ENCODE results near the gene NAA80.
A peak's percentile ranks its signal among the peaks of the same experiment; 100 is the strongest.

The NAA80 gene, protein sequence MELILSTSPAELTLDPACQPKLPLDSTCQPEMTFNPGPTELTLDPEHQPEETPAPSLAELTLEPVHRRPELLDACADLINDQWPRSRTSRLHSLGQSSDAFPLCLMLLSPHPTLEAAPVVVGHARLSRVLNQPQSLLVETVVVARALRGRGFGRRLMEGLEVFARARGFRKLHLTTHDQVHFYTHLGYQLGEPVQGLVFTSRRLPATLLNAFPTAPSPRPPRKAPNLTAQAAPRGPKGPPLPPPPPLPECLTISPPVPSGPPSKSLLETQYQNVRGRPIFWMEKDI

DNA sequence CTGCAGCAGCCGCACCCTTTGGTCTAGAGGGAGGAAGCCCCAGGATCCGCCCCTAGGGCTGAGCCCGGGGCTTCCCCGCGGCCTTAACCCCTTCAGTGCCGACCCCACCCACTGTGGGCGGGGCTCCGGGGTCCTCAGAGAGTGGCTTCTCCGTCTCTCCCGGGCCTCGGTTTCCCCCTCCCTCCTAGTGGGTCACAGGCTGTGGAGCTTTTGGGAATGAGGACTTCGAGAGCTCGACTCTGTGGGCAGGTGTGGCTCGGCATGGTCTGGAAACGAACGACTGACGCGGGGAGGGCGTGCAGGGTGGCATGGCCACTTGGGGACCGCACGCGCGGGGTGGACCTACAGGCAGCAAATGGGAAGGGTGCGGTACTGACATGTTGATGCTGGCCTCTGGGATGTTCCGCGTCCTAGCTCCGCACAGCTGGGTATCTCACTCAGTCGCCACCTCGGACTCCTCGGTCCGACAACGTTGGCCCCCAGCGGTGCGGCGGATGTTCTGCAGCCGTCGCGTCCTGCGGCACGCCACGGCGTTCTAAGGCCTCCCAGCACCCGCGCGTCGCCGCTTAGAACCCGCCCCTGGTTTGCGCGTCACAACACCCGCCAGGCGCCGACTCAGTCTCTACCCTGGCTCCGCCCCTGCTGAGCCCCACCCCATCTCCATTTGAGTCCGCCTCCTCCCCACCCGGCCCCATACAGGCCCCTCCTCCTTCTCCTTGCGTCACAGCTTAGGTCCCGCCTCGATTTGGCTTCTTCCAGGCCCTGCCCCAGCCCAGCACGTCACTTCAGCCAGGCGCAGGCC is at the start of gene NAA80, which contains the start of gene HYAL3:
NAA80 (minus strand) TSS at position 570 of the 802 bp plus-strand sequence. CDS start 1,942 bp downstream, outside the sequence.
HYAL3 (minus strand) TSS at position 570 of the 802 bp plus-strand sequence. CDS start 3,803 bp downstream, outside the sequence.
- peak; percentile 93 to 97 (median 93) for DNase-seq

DNA sequence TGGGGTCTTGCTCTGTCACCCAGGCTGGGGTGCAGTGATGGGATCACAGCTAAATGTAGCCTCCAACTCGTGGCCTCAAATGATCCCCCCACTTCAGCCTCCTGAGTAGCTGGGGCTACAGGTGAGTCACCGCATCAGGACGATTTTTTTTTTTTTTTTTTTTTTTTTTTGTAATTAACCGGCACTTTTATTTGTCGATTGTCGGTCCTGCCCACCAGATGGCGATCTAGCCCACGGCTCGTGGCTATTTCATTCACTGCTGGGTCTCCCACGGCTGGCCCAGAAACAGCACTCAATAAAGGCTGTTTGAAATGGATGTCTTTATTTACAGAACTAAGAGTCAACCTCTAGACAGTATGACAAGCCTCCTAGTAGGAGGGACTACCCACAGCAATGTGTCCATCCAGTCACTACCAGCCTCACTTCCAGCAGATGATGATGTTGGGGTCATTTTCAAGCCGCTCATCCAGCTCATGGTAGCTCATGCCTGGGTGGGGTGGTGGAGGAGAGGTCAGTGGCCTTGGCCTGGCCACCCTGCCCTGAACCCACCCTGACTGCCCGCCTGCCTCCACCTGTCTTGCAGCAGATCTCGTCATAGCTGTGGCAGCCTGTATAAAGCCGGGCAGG is 48.1 kb upstream of the NAA80 start:
- peak; percentile 48 to 85 (median 51) for DNase-seq

DNA sequence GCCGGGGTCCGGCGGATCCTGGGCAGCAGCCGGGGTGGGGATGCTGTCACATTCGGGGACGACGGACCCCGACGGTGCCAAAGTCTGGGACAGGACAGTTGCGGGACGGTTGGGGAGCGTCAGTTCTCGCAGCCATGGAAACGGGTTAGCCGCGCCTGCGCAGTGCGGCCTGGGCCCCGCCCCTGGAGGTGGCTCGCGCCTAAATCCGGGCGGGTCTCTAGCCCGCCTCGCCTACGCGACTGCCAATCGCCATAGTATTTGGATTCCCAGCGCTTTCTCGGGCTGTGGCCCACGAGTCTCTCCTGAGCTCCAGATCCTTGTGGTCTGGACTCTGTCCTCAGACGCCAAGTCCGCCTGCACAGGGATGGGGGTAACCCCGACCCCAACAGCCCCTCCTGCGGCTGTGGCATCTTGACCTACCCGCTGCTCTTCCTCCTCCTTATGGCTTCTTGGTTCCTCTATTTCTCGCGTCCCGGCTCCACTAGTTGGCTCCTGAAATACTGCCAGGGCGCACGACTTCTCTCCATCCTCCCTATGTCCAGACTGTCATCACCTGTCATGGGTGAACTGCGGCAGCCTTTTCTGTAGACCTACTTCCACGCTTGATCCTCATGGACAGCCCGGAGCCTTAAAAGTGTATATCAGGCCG is 46.5 kb upstream of the NAA80 start, which contains the start of gene ZMYND10:
ZMYND10 (minus strand) TSS at position 147 of the 649 bp plus-strand sequence. CDS start 153 bp downstream, outside the sequence.
- DNase-seq = peak; percentile 47 to 62 (median 55)

DNA sequence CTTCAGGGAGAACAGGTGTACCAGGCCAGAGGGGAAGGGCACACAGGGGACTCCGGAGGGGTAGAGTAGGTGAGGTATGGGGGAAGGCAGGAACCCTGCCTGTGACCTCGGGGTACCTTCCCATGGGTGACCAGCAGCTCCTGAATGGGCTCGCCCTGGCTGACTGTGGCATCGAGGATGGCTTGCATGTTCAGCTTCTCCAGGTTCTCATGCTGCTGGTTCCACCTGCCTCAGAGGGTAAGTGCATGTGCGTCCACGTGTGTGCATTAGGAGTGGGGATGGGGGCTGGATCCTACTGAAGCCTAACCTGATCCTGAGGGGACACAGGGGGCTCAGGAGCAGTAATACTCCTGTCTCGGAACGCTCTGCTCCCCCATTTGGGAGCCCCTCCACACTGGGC is 45.8 kb upstream of the NAA80 start:
- no peak for DNase-seq

DNA sequence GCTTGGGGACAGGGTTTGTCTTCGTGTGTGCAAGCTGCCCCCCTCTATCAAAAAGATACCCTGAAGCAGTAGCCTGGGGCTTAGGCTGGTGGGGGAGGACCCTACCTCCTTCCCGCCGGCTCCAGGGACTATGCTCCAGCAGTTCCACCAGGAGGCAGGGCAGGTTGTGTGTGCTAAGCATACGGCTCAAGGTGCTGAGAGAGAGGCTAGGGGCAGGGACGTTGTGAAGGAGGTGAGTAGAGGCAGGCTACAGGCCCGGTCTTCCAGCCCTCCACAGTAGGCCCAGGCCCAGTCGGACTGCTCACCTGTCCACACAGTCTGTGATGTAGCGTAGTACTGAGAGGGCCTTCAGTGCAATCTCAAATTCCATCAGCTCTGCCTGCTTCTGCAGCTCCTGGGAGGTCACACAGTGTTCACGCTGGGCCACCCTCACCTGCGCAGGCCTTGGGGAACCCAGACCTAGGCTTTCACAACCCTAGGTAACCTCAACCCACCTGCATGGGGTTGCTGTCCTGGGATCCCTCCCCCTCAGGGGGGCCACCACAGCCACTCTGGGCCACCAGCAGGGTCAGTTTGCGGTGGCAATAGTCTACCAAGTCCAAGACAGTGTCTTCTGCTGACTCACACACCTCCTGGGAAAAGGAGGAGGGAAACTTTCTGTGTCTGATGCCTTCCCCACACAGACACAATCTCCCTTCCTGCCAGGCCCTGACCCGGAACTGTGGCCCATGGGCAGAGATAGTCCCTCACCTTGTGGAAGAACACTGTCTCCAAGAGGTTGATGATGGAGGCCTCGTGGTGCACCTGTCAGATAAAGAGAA is 43.8 kb upstream of the NAA80 start:
- no peak for DNase-seq

DNA sequence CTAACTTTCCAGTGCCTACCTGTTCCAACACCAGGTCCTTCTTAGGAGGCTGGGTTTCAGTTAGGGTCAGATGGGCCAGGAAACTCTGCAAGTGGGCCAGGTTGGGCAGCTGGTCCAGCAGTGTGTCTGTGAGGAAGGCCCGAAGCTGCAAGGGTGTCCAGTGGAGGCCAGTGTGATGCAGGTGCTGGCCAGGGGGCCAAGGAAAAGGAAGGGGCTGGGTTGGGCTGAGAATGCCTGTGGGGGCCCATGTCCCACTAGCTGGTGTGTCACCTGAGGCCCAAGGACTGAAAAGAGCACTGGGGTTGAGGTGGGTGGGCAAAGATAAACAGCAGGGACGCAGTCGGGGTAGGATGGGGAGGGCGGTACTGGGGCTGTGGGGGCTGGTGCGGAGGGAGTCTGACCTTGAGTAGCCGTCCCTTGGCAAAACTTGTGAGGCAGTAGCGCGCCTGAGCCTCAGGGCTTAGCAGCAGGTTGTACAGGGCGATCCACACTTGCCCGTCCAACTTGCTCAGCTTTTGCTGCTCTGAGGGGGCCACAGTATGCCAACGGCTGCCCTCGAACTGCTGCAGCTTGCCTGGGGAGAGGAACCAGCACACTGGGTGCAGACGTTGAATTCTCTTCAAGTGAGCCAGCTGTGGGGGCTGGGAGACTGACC is 42.9 kb upstream of the NAA80 start:
- DNase-seq = no peak

DNA sequence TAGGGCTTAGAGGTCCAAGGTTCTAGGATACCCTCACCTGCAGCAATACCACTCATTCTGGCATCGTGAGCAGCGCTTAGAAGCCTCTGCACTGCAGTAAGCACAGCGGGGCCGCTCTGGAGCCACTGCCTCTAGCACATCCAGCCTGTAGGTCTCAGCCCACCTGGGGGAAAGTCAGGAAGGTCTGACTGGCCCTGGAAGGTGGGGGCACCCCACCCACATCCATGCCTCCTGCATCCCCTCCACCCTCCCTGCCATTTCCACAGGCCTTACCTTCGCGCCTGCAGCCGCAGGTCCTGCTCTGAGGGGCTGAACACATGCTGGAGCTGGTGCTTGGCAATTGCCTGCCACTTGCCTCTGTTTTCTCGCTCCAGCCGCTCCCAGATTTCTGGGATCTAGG is 42.3 kb upstream of the NAA80 start:
- no peak for DNase-seq

DNA sequence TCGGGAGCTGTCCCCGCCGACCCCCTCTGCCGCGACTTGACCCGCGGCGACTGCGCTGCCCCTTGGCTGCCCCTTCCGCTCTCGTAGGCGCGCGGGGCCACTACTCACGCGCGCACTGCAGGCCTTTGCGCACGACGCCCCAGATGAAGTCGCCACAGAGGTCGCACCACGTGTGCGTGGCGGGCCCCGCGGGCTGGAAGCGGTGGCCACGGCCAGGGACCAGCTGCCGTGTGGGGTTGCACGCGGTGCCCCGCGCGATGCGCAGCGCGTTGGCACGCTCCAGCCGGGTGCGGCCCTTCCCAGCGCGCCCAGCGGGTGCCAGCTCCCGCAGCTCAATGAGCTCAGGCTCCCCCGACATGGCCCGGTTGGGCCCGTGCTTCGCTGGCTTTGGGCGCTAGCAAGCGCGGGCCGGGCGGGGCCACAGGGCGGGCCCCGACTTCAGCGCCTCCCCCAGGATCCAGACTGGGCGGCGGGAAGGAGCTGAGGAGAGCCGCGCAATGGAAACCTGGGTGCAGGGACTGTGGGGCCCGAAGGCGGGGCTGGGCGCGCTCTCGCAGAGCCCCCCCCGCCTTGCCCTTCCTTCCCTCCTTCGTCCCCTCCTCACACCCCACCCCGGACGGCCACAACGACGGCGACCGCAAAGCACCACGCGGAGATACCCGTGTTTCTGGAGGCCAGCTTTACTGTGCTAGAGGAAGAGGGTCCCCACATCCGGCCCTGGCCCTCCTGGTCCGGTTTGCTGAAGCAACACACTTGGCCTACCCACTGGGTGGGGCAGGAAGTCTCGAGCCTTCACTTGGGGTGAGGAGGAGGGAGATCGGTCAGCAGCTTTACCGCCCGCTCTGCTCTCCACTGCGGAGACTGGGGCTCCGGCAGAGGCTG is 41.5 kb upstream of the NAA80 start, which contains the start of gene RASSF1:
RASSF1 (minus strand) TSS at position 389 of the 882 bp plus-strand sequence; CDS start at position 358, 31 bp downstream.
- no peak for DNase-seq

DNA sequence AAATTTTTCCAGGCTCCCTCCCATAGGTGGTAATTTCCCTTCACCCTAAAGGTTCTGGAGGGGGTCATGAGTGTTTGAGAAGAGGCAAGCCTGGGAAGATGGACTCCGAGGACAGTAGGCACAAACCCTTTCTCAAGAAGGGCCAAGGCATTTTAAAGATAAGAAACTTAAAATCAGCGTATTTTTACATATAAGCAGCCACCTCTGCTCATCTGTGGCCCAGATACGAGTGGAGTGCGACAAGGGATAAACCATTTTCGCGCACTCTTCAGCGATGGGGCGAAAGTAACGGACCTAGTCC is 40.9 kb upstream of the NAA80 start:
- no peak for DNase-seq

DNA sequence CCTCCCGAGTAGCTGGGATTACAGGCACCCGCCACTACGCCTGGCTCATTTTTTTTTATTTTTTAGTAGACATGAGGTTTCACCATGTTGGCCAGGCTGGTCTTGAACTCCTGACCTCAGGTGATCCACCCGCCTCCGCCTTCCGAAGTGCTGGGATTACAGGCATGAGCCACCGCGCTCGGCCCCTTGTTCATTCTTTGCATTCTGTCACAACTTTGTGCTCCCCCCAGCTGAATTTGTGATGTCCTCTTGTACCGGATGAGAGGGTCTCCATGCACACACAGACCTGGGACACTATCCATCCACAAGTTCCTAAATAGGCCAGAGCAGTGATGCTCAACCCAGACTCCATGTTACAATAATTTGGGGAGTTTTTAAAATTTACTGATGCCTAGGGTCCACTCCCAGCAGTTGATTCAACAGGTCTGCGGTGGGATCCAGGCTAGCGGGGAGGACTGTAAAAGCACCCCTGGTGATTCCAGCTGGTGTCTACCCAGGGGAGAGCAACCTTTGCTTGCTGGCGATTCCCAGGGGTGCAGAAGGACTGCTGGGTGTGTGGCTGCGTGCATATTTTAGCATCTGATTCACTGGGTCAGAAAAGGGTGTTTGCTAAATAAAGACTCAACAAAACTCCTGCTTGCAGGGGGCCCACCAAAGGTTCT is 40.4 kb upstream of the NAA80 start:
- DNase-seq = no peak

DNA sequence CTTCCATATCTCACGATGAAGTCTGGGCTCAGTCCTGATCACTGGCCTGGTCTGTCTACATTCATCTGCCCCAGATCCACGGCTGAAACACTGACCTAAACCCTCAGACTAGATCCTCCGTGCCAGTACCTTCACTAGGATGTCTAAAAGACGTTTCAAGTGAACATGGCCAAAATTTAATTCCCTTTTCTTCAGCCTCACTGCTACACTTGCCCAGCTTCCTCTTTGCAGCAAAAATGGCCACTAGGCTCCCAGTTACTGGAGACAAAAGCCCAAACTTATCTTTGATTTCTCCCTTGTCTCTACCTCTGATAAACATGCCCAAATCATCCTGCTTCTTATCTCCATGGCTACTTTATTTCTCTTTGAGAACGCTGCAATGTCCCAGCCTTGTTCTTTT is 39.8 kb upstream of the NAA80 start:
- no peak for DNase-seq

DNA sequence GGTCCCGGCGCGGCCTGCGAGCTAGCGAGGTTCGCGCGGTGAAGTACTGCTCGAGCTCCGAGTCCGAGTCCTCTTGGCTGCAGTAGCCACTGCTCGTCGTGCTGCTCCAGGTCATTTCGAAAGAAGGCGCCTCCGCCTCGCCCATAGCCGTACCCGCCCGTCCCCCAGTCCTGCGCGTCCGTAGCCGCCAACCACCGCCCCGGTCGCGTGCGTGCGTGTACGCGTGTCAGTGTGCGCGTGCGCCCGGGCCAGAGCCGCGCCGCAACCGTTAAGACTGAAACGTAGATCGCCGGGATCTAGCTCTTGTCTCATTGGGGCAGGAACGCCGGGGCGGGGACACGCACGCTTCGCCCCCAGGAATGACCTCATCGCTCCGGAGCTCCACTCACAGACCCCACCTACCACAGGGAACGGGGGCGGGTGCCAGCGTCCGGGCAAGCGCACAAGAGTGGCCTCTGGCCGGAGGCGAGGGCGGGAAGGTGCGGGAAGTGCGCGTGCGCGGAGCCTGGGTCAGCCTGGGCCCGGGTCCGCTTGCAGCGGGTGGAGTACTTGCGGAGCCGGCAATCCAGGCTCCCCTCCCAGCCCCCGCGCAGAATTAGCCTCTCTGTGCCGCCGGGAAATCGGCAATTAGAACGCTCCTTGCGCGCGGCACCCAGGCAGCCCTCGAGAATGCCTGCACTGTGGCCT is 38.1 kb upstream of the NAA80 start:
- peak; percentile 93 to 98 (median 95) for DNase-seq

DNA sequence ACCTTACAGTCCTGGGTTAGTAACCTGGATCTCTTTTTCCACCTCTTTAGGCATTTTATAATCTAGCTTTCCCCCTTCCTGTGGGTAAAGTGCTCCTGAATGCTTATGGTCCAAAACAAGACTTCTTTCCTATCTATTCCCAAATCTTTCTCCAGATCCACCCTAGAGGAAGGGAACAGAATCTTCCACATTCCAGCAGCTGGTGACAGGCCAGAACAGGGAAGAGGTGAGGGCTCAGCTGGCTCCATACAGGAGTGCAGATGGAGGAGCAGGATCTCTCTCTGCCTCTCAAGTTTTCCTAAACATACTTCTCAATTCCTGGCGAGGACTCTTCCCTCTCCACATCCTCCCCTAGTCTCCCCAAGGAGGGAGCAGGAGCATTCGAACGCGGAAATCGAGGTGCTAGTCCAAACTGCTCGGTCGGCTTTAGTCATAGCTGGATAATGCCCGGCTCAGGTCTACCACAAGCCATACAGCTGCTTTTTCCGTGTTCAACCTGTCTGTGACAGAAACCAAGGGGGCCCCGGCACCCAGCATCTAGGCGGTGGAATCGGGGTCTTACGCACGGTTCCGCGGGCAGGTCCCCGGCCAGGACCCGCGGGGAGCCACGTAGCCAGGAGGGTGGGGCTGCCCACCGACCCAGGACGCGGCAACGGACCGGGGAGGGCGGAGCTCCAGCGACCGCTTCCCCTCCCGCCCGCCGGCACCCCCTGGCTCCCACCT is 37.4 kb upstream of the NAA80 start:
- DNase-seq = peak in 1 of 3 experiments; percentile 49

DNA sequence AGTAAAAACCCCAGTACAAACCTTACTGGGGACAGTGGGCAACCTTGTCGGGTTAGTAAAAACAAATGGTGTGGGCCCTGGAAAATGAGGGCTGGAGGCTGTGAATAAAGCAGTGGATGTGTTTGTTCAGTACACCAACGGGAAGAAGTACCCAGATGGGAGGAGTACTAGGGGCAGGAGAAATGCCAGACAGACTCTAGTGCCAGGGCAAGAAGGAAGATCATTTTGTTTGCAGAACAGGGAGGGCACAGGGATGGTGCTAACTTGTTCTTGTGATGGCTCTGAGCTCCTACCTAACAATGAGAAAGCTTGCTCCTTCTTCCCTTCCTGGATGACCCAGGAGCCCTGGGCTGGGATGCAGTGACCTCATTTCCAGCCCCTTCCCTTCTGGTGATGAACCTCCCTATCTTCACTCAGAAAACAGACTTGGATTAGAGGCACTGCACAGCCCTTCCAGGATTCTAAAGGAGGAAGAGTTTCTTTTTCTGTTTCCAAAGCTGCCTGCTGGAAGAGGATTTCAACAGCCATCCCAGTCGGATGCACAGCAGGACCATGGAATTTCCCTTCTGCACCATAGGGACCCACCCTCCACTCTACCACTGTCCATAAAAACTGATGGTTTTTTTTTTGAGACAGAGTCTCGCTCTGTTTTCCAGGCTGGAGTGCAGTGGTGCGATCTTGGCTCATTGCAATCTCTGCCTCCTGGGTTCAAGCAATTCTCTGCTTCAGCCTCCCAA is 35.3 kb upstream of the NAA80 start:
- no peak for DNase-seq

DNA sequence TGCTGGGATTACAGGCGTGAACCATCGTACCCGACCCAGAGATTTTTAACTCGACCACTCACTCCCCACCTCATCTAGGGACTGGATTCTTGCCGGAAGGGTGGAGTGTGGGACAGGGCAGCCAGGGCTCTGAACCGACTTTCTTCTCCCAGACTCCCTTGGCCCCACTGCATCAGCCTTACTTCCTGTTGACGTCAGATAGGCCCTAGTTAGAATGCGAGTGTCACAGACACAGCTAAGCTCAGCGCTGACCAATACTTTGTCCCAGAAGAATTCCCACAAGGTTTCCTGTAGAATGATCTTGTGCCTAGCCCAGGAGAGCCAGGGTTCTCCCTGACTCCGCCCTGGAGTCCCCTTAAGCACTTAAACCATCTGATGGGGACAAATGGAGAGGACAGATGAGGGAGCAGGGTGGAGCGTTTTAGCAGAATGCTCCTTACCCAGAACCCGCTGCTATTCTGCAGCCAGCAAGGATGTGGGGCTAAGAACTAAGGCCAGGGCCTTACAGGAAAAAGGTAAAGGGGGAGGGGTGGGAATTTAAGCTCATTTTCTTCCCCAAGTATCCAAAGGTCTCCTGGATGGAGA is 34.6 kb upstream of the NAA80 start:
- no peak for DNase-seq

DNA sequence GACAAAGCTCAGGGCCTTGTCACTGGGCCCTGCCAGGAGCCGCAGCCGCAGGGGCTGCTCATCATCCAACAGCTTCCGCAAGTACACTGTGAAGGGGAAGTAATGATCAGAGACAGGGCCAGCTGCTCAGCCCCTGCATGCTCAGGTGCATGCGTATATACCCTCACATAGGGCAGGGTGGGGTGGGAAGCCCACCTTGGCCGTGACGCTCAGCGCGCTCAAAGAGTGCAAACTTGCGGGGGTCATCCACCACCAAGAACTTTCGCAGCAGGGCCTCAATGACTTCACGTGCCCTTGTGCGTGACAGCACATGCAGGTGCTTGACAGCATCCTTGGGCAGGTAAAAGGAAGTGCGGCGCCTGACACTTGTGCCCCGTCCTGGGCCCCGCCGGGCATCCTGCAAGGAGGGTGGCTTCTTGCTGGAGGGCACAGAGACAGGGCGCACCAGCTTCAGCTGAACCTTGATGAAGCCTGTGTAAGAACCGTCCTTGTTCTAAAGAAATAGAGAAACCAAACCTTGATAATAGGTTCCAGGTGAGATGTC is 32.2 kb upstream of the NAA80 start:
- DNase-seq = no peak

DNA sequence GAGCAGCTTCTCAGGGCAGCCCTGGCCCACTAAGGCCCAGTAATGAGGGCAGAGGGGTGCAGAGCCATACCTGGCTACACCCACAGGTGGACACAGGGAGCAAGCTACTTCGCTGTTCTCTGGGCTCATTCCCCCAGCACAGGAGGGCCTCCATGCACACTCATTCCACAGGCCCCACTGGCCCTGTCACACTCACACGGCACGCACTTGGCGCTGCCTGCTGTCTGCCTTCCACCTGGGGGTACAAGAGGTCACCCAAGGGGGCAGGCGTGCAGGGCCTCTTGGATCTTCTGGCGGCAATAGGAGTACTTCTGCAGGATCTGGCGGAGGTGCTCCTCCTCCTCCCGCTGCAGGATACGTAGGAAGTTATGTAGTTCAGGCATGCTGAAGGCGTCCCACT is 31.1 kb upstream of the NAA80 start:
- no peak for DNase-seq
